ENCODE measurements around the gene MED7.

Gene MED7

DNA sequence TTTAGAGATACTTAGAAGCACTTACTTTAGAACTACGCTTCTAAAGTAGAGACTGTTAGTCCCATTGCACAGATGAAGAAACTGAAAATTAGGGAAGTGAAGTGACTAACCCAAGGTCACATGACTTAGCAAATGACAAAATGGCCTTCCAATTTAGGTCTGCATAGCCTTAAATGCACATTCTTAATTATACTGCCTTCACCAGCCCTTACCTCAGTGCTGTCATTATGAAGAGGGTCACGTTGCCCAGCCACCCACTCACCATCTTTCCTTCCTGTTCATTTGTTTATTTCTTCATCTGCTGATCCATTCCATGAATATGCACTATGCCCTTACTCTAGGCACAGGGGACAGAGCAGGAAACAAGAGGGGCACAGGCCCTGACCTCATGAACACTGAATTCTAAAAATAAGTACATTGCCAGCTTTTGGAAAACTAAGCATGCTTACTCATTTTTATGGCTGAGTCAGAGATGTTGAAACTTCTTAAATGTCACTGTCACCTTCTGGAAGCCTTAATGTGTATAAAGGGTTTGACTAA is 42.5 kb downstream of the MED7 start:
- no peak for DNase-seq

GRCh38 chr5:157088342-157088990 is 54.2 kb downstream of the MED7 start:
- no peak for DNase-seq

Data from NCI-H187 treated with DMSO at 0.1 percent for 48 hours (cell line).